Measurements from ENCODE around the gene RIBC2. TPM values are rescaled to one million over a fixed set of nuclear protein-coding genes. Genes with fewer than 3 reads are reported as not detected.

RIBC2 gene
- total RNA-seq, 1 donor from 2014 or later = 0.26 TPM

- FAIRE-seq = no peak
- TF ChIP-seq, protein P1, sequence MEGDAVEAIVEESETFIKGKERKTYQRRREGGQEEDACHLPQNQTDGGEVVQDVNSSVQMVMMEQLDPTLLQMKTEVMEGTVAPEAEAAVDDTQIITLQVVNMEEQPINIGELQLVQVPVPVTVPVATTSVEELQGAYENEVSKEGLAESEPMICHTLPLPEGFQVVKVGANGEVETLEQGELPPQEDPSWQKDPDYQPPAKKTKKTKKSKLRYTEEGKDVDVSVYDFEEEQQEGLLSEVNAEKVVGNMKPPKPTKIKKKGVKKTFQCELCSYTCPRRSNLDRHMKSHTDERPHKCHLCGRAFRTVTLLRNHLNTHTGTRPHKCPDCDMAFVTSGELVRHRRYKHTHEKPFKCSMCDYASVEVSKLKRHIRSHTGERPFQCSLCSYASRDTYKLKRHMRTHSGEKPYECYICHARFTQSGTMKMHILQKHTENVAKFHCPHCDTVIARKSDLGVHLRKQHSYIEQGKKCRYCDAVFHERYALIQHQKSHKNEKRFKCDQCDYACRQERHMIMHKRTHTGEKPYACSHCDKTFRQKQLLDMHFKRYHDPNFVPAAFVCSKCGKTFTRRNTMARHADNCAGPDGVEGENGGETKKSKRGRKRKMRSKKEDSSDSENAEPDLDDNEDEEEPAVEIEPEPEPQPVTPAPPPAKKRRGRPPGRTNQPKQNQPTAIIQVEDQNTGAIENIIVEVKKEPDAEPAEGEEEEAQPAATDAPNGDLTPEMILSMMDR (IDR thresholded peaks at IDR 0.05; ENCODE audit: insufficient read depth, low read length, severe bottlenecking) = no peak
- DNase-seq (ENCODE audit: low read depth) = no peak
Observed at GRCh38 chr22:45475851-45476514, 62.5 kb downstream of the RIBC2 start.

GRCh38 chr22:45476814-45477213 lies 63.3 kb downstream of the RIBC2 start:
- no peak for FAIRE-seq
- Histone ChIP-seq H3K36me3 (ENCODE audit: control insufficient read depth, insufficient read depth, low read length) (no peaks in the 10 kb centered on the region), H3K4me3 (ENCODE audit: low read depth, low read length) (no peak overlapping the region), H3K27me3 (ENCODE audit: control insufficient read depth, insufficient read depth, low read length) (no peaks in the 10 kb centered on the region)
- no peak for DNase-seq (ENCODE audit: low read depth)
- TF ChIP-seq, protein P1 (IDR thresholded peaks at IDR 0.05; ENCODE audit: insufficient read depth, low read length, severe bottlenecking) = no peak

More at GRCh38 chr22:45475851-45476514, 62.5 kb downstream of the RIBC2 start:
- H3K4me3 ChIP-seq (ENCODE audit: low read depth, low read length) = no peak overlapping the region
- no peaks in the 10 kb centered on the region for H3K36me3 ChIP-seq (ENCODE audit: control insufficient read depth, insufficient read depth, low read length)
- H3K27me3 ChIP-seq (ENCODE audit: control insufficient read depth, insufficient read depth, low read length) = no peaks in the 10 kb centered on the region

- H3K36me3 ChIP-seq (ENCODE audit: control insufficient read depth, insufficient read depth, low read length) = no peaks in the 10 kb centered on the region
- no peak overlapping the region for H3K4me3 ChIP-seq (ENCODE audit: low read depth, low read length)
- no peaks in the 10 kb centered on the region for H3K27me3 ChIP-seq (ENCODE audit: control insufficient read depth, insufficient read depth, low read length)
- FAIRE-seq = peak; percentile 32
- TF ChIP-seq, protein P1 (IDR thresholded peaks at IDR 0.05; ENCODE audit: insufficient read depth, low read length, severe bottlenecking) = no peak
- no peak for DNase-seq (ENCODE audit: low read depth)
Observed at GRCh38 chr22:45477366-45478107, 64.0 kb downstream of the RIBC2 start.

- H3K27me3 ChIP-seq (ENCODE audit: control insufficient read depth, insufficient read depth, low read length) = no peaks in the 10 kb centered on the region
- H3K4me3 ChIP-seq (ENCODE audit: low read depth, low read length) = no peak overlapping the region
- H3K36me3 ChIP-seq (ENCODE audit: control insufficient read depth, insufficient read depth, low read length) = no peaks in the 10 kb centered on the region
- TF ChIP-seq, protein P1 (IDR thresholded peaks at IDR 0.05; ENCODE audit: insufficient read depth, low read length, severe bottlenecking) = no peak
- FAIRE-seq (no peak), DNase-seq (ENCODE audit: low read depth) (peak; percentile 64)
Observed at GRCh38 chr22:45478108-45478771, 64.7 kb downstream of the RIBC2 start.

GRCh38 chr22:45480717-45481116 lies 67.2 kb downstream of the RIBC2 start:
- FAIRE-seq (no peak), DNase-seq (ENCODE audit: low read depth) (no peak)
- Histone ChIP-seq H3K4me3 (ENCODE audit: low read depth, low read length) (no peak overlapping the region), H3K27me3 (ENCODE audit: control insufficient read depth, insufficient read depth, low read length) (no peaks in the 10 kb centered on the region), H3K36me3 (ENCODE audit: control insufficient read depth, insufficient read depth, low read length) (no peaks in the 10 kb centered on the region)
- TF ChIP-seq, protein P1 (IDR thresholded peaks at IDR 0.05; ENCODE audit: insufficient read depth, low read length, severe bottlenecking) = no peak

Measured in bronchial epithelial cell (primary cell).